ENCODE data around the gene RAB44.
"Not testable (repeated sequence)": the region's sequence is repeated elsewhere in the genome, so short reads cannot be mapped to it uniquely, and the experiment has no call there.

Gene RAB44

DNA sequence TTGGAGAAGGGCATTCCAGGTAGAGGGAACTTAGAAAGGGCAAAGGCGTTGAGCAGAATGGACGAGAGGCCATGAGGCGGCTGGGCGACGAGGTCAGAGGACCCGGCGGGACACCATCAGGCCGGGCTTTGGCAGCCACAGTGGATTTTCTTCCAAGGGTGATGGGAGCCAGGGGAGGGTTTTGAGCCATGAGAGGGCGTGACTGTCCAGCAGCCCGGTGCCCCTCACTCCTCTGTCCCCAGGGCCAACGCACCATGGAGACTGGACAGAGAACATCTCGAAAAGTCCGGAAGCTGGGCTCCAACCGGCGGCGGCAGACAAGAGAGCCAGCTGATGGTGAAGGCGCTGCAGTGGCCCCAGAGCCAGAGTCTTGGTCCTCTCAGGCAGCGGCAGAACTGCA, 6.4 kb downstream of the RAB44 start:
- DNase-seq (ENCODE audit: extremely low read depth in 1 of 2, low read depth in 1 of 2) = no peak

- not testable (repeated sequence) for DNase-seq (ENCODE audit: extremely low read depth in 1 of 2, low read depth in 1 of 2)
These were observed 7.4 kb downstream of the RAB44 start for GRCh38 chr6:36704961-36705577.

DNA sequence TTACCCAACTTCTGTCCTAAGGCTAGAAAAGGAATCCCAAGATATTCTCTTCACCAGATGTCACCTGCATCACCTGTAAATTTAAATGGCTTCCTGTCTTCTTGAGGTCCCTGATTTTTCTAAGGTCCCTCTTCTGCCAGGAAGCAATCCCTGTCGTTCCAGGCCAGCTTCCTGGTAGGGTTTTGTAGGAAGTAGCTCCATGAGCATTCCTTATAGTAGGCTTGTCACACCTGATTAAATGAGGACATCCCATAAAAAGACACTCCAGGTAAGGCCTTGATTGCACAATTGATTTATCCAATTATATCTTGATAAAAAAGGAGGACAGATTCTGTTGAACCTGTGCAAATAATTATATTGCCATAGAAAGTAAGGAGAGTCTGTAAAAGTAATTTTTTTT, 8.7 kb downstream of the RAB44 start:
- DNase-seq (ENCODE audit: extremely low read depth in 1 of 2, low read depth in 1 of 2) = no peak

DNA sequence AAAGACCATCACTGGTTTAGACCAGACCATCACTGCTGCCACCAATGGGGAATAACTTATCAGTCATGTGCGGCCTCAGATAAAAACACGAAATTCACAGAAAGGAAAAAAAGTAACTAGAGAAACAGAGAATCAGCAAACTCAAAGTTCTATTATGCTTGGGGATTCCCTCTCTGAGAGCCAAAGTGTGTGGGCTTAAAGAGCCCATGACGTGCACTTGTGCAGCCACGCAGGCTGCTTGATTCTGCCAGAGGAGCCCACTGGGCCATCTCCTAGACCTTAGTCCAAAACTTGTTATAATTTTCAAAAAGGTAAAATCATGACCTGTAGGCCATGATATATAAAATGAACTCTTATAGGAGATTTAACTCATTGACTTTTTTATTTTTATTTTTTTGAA, 15.2 kb downstream of the RAB44 start:
- DNase-seq (ENCODE audit: extremely low read depth in 1 of 2, low read depth in 1 of 2) = no peak

GRCh38 chr6:36713846-36714245, 16.2 kb downstream of the RAB44 start:
- DNase-seq (ENCODE audit: extremely low read depth in 1 of 2, low read depth in 1 of 2) = no peak

GRCh38 chr6:36714511-36714910, 16.9 kb downstream of the RAB44 start:
- DNase-seq (ENCODE audit: extremely low read depth in 1 of 2, low read depth in 1 of 2) = no peak

- no peak for DNase-seq (ENCODE audit: extremely low read depth in 1 of 2, low read depth in 1 of 2)
These were observed 17.8 kb downstream of the RAB44 start for GRCh38 chr6:36715469-36715868.

DNA sequence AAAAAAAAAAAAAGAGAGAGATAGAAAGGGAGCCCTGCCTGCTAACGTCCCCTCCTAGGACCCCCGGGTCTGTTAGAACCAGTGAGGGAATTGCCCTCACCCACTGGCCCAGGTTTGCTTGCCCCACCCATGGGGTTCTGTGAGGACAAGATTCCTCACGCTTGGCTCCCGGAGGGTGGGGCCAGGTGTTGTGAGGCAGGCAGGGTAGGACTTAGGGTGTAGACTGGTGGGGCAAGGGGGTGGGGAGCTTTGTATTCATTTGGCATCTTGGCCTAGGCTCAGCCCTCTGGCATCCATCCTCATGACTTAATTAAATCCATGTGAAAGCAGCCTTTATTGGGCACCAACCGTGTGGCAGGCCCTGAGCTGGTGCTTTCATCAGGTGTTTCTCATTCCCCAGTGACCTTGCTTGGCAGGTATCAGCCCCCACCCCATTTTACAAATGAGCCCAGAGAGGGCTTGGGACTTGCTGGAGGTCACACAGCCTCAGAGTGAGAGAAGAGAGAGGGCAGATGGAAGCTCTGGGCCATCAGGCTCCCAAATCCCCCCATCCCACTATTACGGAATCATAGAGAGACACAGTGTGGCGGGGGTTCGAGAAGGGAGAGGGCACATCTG, 19.0 kb downstream of the RAB44 start:
- no peak for DNase-seq (ENCODE audit: extremely low read depth in 1 of 2, low read depth in 1 of 2)

DNA sequence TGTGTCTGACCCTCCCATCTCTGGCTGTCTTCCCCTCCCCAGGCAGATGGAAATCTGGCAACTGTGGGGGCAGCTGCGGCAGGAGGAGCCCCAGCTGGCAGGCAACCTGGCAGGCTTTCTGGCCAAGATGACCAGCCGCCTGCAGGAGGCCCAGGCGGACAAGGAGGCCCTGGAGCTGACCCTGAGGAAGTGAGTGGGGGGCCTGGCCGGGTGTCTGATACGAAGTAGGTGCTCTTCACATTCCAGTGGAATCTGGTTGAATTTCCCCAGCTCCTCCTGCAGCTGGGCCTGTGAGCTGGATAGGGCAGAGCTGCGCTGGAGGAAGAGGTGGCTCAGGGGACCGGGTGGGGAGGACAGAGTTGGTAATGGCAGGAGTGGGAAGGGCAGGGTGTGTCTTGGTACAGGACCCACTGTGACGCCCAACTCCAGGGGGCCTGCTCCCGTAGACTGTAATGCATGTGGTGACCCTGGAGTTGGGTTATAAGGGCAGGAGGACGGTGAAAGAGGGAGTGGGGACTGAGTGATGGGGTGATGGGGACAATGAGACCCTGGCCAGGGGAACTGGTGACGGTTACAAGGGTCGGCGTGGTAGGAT, 19.7 kb downstream of the RAB44 start:
- no peak for DNase-seq (ENCODE audit: extremely low read depth in 1 of 2, low read depth in 1 of 2)

- no peak for DNase-seq (ENCODE audit: extremely low read depth in 1 of 2, low read depth in 1 of 2)
These were observed 20.4 kb downstream of the RAB44 start for GRCh38 chr6:36717871-36718540.

- DNase-seq (ENCODE audit: extremely low read depth in 1 of 2, low read depth in 1 of 2) = no peak
These were observed 20.9 kb downstream of the RAB44 start for GRCh38 chr6:36718560-36718959.

DNA sequence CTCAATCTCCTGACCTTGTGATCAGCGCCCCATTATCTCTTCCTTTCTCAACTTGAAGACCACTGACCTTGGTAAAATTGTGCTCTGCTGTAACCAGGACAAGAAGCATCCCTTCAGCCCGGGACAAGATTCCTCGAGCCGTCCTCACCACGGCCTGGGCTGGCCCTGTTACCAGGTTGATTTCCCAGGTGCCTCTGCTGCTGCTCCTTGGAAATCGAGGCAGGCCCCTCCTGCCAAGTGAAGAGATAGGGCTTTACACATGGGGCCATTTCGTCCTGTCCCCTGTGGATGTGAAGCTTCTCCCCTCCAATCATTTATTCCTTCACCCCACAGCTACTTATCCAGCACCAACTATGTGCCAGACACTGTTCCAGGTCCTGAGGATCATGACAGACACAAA, 21.5 kb downstream of the RAB44 start:
- DNase-seq (ENCODE audit: extremely low read depth in 1 of 2, low read depth in 1 of 2) = no peak

GRCh38 chr6:36720251-36721141, 22.9 kb downstream of the RAB44 start:
- DNase-seq (ENCODE audit: extremely low read depth in 1 of 2, low read depth in 1 of 2) = no peak

DNA sequence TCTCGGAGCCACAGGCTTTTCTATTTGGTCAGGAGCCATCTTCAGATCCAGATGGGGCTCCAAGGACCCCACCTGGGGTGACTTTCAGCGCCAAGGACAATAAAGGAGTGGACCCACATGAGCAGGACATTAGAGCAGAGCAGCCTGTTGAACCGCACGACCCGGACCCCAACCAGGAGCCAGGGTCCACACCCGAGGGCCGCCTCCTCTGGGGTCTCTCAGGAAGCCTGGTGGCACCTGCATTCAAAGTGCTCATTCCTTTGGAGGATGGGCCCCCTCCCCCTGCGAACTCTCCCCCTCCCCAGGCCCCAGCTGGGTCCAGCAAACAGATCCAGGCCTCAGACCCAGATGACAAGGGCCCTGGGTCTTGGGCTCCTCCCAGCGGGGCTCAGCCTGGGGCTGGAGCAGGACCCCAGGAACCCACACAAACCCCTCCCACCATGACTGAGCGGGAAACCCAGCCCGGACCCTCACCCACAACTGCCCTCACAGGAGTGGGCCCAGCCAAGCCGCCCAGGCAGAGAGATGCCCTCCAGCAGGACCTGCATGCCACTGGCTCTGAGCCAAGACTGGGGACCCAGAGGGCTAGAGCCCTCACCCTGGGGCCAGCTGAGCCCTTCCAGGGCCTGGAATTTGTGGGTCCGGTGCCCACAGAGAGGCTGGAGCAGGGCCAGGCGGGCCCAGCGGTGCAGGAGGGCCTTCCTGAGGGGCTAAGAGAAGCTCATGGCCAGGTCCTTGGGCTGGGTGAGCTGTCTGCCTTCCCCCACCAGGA, 23.9 kb downstream of the RAB44 start:
- no peak for DNase-seq (ENCODE audit: extremely low read depth in 1 of 2, low read depth in 1 of 2)

DNA sequence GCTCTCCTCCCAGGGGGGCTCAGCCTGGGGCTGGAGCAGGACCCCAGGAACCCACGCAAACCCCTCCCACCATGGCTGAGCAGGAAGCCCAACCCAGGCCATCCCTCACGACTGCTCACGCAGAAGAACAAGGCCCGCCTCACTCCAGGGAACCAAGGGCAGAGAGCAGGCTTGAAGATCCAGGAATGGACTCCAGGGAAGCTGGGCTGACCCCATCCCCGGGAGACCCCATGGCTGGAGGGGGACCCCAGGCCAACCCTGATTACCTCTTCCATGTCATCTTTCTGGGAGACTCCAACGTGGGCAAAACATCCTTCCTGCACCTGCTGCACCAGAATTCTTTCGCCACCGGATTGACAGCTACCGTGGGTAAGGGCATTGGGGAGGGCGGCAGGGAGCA, 24.7 kb downstream of the RAB44 start:
- no peak for DNase-seq (ENCODE audit: extremely low read depth in 1 of 2, low read depth in 1 of 2)

GRCh38 chr6:36722879-36723278, 25.3 kb downstream of the RAB44 start:
- DNase-seq (ENCODE audit: extremely low read depth in 1 of 2, low read depth in 1 of 2) = no peak

GRCh38 chr6:36723992-36724391, 26.4 kb downstream of the RAB44 start:
- DNase-seq (ENCODE audit: extremely low read depth in 1 of 2, low read depth in 1 of 2) = not testable (repeated sequence)

GRCh38 chr6:36724514-36725390, 27.1 kb downstream of the RAB44 start:
- DNase-seq (ENCODE audit: extremely low read depth in 1 of 2, low read depth in 1 of 2) = peak in 1 of 2 donors; percentile 43

DNA sequence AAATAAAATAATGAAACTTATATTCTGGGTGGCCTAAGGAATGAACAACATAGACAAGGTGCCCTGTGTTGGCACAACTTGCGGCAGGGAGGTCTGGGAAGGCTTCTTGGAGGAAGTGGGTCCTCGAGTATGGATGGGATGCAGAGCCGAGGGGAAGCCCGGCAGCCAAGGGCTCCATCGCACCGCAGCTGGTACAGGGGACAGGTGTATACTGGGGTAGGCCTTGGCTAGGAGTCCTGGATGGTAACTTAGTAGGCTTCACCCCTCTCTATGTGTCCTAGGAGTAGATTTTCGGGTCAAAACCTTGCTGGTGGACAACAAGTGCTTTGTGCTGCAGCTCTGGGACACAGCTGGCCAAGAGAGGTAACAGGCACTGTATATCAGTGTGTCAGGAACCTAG, 28.0 kb downstream of the RAB44 start:
- DNase-seq (ENCODE audit: extremely low read depth in 1 of 2, low read depth in 1 of 2) = no peak

All from stimulated activated CD8-positive, alpha-beta memory T cell treated with anti-CD3 and anti-CD28 coated beads, Interleukin-7, amount 100 ng/mL, for 48 hours (primary cell).